KBM-7 (cell line): ENCODE data around the gene GPR78.

Experiments
- DNase-seq: peaks from one replicate; pipeline ENCODE4 v3.0.0-alpha.2; 2015
- in situ Hi-C: fragments of 300-500 bp; cut with MboI; formaldehyde crosslinking; loops from 2 replicates; pipeline ENCODE4 v1.14.3; 2020; ENCODE audit warnings: low sequenced_read_pairs, low pct_unique_long_range_greater_than_20kb, mixed read lengths

Gene GPR78

GRCh38 chr4:8581094-8581861 is 1.1 kb downstream of the GPR78 start:
- in situ Hi-C loops = no loop called here
- no peak for DNase-seq

- no peak for DNase-seq
- in situ Hi-C loops = no loop called here
These were observed 1.8 kb downstream of the GPR78 start for GRCh38 chr4:8582016-8582415.

- no peak for DNase-seq
- in situ Hi-C loops = no loop called here
These were observed 2.2 kb downstream of the GPR78 start for GRCh38 chr4:8582436-8582835.

- no peak for DNase-seq
- in situ Hi-C loops = no loop called here
These were observed 2.9 kb downstream of the GPR78 start for GRCh38 chr4:8582941-8583654.

- in situ Hi-C loops = no loop called here
- DNase-seq = no peak
These were observed 3.4 kb downstream of the GPR78 start for GRCh38 chr4:8583655-8584025.

GRCh38 chr4:8585186-8585585 is 5.0 kb downstream of the GPR78 start:
- in situ Hi-C loops = no loop called here
- DNase-seq = no peak

- no peak for DNase-seq
- in situ Hi-C loops = no loop called here
These were observed 5.6 kb downstream of the GPR78 start for GRCh38 chr4:8585721-8586212.

GRCh38 chr4:8586246-8586645 is 6.1 kb downstream of the GPR78 start:
- no peak for DNase-seq
- in situ Hi-C loops = no loop called here

GRCh38 chr4:8586671-8587468 is 6.7 kb downstream of the GPR78 start:
- in situ Hi-C loops = no loop called here
- DNase-seq = no peak

GRCh38 chr4:8587469-8588195 is 7.4 kb downstream of the GPR78 start:
- DNase-seq = no peak
- in situ Hi-C loops = no loop called here

- no peak for DNase-seq
- in situ Hi-C loops = no loop called here
These were observed 7.9 kb downstream of the GPR78 start for GRCh38 chr4:8588196-8588470.

- DNase-seq = no peak
- in situ Hi-C loops = no loop called here
These were observed 9.1 kb downstream of the GPR78 start for GRCh38 chr4:8589336-8589735.

GRCh38 chr4:8589823-8590545 is 9.8 kb downstream of the GPR78 start:
- in situ Hi-C loops = no loop called here
- no peak for DNase-seq

- in situ Hi-C loops = no loop called here
- DNase-seq = no peak
These were observed 10.3 kb downstream of the GPR78 start for GRCh38 chr4:8590546-8590880.

- in situ Hi-C loops = no loop called here
- DNase-seq = no peak
These were observed 10.9 kb downstream of the GPR78 start for GRCh38 chr4:8591114-8591513.

GRCh38 chr4:8591626-8592365 is 11.6 kb downstream of the GPR78 start:
- in situ Hi-C loops = no loop called here
- no peak for DNase-seq

- in situ Hi-C loops = no loop called here
These were observed 12.4 kb downstream of the GPR78 start, which contains the start of gene CPZ for GRCh38 chr4:8592366-8593263. Gene CPZ (plus strand): TSS chr4:8592765. CDS start chr4:8592834, 69 bp downstream.

More at GRCh38 chr4:8592366-8593263, 12.4 kb downstream of the GPR78 start, which contains the start of gene CPZ:
- DNase-seq = no peak
